ENCODE results near the gene SI.

Gene SI

DNA sequence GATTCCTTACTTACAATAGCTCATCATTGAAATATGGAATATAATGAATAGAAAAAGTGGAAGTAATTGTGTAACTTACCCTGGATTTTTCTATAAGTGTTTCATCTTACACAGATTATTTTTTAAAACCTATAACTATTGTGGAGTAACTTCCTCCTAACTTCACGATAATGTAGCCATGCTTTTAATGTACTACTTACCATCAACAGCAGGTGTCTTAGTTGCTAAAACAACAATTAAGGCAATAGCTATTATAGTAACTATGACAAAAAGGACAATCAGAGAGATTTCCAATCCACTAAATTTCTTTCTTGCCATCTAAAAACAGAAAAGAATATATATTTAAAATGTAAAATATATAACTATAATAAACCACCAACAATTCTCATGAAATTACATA is 2.6 kb downstream of the SI start:
- TF ChIP-seq ZNF560 (tag by site-specific recombination; IDR thresholded peaks at IDR 0.05; ENCODE audit: borderline replicate concordance), result no peak
- TF ChIP-seq ZNF335 (tag by site-specific recombination; conservative IDR thresholded peaks at IDR 0.05), result no peak
- TF ChIP-seq, protein P1, sequence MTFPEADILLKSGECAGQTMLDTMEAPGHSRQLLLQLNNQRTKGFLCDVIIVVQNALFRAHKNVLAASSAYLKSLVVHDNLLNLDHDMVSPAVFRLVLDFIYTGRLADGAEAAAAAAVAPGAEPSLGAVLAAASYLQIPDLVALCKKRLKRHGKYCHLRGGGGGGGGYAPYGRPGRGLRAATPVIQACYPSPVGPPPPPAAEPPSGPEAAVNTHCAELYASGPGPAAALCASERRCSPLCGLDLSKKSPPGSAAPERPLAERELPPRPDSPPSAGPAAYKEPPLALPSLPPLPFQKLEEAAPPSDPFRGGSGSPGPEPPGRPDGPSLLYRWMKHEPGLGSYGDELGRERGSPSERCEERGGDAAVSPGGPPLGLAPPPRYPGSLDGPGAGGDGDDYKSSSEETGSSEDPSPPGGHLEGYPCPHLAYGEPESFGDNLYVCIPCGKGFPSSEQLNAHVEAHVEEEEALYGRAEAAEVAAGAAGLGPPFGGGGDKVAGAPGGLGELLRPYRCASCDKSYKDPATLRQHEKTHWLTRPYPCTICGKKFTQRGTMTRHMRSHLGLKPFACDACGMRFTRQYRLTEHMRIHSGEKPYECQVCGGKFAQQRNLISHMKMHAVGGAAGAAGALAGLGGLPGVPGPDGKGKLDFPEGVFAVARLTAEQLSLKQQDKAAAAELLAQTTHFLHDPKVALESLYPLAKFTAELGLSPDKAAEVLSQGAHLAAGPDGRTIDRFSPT (tag by site-specific recombination; IDR thresholded peaks at IDR 0.05), result no peak
- TF ChIP-seq ZNF660 (tag by site-specific recombination; IDR thresholded peaks at IDR 0.05), result no peak
- TF ChIP-seq, protein P2, sequence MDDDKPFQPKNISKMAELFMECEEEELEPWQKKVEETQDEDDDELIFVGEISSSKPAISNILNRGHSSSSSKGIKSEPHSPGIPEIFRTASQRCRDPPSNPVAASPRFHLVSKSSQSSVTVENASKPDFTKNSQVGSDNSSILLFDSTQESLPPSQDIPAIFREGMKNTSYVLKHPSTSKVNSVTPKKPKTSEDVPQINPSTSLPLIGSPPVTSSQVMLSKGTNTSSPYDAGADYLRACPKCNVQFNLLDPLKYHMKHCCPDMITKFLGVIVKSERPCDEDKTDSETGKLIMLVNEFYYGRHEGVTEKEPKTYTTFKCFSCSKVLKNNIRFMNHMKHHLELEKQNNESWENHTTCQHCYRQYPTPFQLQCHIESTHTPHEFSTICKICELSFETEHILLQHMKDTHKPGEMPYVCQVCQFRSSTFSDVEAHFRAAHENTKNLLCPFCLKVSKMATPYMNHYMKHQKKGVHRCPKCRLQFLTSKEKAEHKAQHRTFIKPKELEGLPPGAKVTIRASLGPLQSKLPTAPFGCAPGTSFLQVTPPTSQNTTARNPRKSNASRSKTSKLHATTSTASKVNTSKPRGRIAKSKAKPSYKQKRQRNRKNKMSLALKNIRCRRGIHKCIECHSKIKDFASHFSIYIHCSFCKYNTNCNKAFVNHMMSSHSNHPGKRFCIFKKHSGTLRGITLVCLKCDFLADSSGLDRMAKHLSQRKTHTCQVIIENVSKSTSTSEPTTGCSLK (tag by site-specific recombination; IDR thresholded peaks at IDR 0.05), result no peak
- no peak for TF ChIP-seq ZNF433 (tag by site-specific recombination; IDR thresholded peaks at IDR 0.05; ENCODE audit: low read depth)
- TF ChIP-seq GLI2 (tag by site-specific recombination; IDR thresholded peaks at IDR 0.05; ENCODE audit: borderline replicate concordance, low read depth), result no peak
- TF ChIP-seq OSR2 (tag by site-specific recombination; IDR thresholded peaks at IDR 0.05), result no peak
- no peak for TF ChIP-seq KLF8 (tag by site-specific recombination; IDR thresholded peaks at IDR 0.05)
- TF ChIP-seq ZNF777 (tag by site-specific recombination; IDR thresholded peaks at IDR 0.05; ENCODE audit: borderline replicate concordance), result no peak
- TF ChIP-seq ZFP41 (tag by site-specific recombination; IDR thresholded peaks at IDR 0.05; ENCODE audit: borderline replicate concordance), result no peak
- TF ChIP-seq ZNF610 (tag by site-specific recombination; IDR thresholded peaks at IDR 0.05; ENCODE audit: borderline replicate concordance), result no peak
- no peaks in the 10 kb centered on the region for H3K36me3 ChIP-seq (ENCODE audit: control insufficient read depth in 2 of 2, insufficient read depth in 1 of 2, low read length in 2 of 2)
- CTCF ChIA-PET, result no interaction called here
- no peaks in the 10 kb centered on the region for H3K9me3 ChIP-seq (ENCODE audit: control insufficient read depth, insufficient read depth, low read depth, low read length)
- POLR2A ChIA-PET, result no interaction called here
- H3K4me3 ChIP-seq (ENCODE audit: low read depth, low read length), result no peak overlapping the region
- H3K4me1 ChIP-seq (ENCODE audit: control insufficient read depth, insufficient read depth, low read length), result no peaks in the 10 kb centered on the region
- H3K27ac ChIP-seq (ENCODE audit: extremely low read depth, low read depth, low read length), result no peak overlapping the region

DNA sequence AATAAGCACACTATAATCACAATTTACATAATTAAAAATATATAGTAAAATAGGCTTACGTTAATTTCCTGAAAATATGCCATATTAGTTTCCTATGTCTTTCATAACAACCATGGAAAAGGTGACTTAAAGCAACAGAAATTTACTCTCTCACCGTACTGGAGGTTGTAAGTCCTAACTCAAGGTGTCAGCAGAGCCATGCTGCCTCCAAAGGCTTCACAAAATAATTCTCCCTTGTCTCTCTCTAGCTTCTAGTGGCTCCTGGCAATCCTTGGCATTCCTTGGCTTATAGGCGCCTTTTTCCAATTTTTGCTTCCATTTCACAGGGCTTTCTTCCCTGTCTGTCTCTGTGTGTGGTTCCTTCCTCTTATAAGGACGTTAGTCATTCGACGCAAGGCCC is 7.6 kb downstream of the SI start:
- Histone ChIP-seq H3K27ac (ENCODE audit: extremely low read depth, low read depth, low read length) (no peak overlapping the region), H3K4me3 (ENCODE audit: low read depth, low read length) (no peak overlapping the region), H3K4me1 (ENCODE audit: control insufficient read depth, insufficient read depth, low read length) (no peaks in the 10 kb centered on the region), H3K9me3 (ENCODE audit: control insufficient read depth, insufficient read depth, low read depth, low read length) (no peaks in the 10 kb centered on the region), H3K36me3 (ENCODE audit: control insufficient read depth in 2 of 2, insufficient read depth in 1 of 2, low read length in 2 of 2) (no peaks in the 10 kb centered on the region)
- no peak for TF ChIP-seq ZNF792 (tag by site-specific recombination; IDR thresholded peaks at IDR 0.05)
- TF ChIP-seq ZFP41 (tag by site-specific recombination; IDR thresholded peaks at IDR 0.05; ENCODE audit: borderline replicate concordance), result no peak
- TF ChIP-seq GLI2 (tag by site-specific recombination; IDR thresholded peaks at IDR 0.05; ENCODE audit: borderline replicate concordance, low read depth), result no peak
- TF ChIP-seq, protein P3, sequence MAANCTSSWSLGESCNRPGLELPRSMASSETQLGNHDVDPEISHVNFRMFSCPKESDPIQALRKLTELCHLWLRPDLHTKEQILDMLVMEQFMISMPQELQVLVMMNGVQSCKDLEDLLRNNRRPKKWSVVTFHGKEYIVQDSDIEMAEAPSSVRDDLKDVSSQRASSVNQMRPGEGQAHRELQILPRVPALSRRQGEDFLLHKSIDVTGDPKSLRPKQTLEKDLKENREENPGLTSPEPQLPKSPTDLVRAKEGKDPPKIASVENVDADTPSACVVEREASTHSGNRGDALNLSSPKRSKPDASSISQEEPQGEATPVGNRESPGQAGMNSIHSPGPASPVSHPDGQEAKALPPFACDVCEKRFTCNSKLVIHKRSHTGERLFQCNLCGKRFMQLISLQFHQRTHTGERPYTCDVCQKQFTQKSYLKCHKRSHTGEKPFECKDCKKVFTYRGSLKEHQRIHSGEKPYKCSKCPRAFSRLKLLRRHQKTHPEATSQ (tag by site-specific recombination; IDR thresholded peaks at IDR 0.05), result no peak
- TF ChIP-seq MYNN (tag by site-specific recombination; IDR thresholded peaks at IDR 0.05; ENCODE audit: borderline replicate concordance), result no peak
- no peak for TF ChIP-seq ZNF548 (tag by site-specific recombination; IDR thresholded peaks at IDR 0.05)
- TF ChIP-seq ZBTB10 (tag by site-specific recombination; IDR thresholded peaks at IDR 0.05), result no peak
- TF ChIP-seq ZNF37A (tag by site-specific recombination; IDR thresholded peaks at IDR 0.05), result no peak
- TF ChIP-seq OVOL3 (tag by site-specific recombination; IDR thresholded peaks at IDR 0.05), result no peak
- no peak for TF ChIP-seq ZNF391 (tag by site-specific recombination; IDR thresholded peaks at IDR 0.05; ENCODE audit: borderline replicate concordance, low read depth)
- TF ChIP-seq ZNF394 (tag by site-specific recombination; IDR thresholded peaks at IDR 0.05; ENCODE audit: borderline replicate concordance), result no peak
- no peak for TF ChIP-seq ZSCAN30 (tag by site-specific recombination; IDR thresholded peaks at IDR 0.05)
- TF ChIP-seq ZNF24 (tag by site-specific recombination; IDR thresholded peaks at IDR 0.05), result no peak
- TF ChIP-seq ZNF610 (tag by site-specific recombination; IDR thresholded peaks at IDR 0.05; ENCODE audit: borderline replicate concordance), result no peak
- ChIA-PET CTCF (no interaction called here), POLR2A (no interaction called here)

Data from HEK293 (cell line).